ENCODE results near the gene PTPN21. TPM values are rescaled to one million over a fixed set of nuclear protein-coding genes. Genes with fewer than 3 reads are reported as not detected.

Gene PTPN21
- total RNA-seq, 1 experiment from 2014 or later: 3.7 TPM

GRCh38 chr14:88518592-88519512 is 36.0 kb downstream of the PTPN21 start:
- in situ Hi-C loops (cut with HindIII; ENCODE audit: low pct_unique_long_range_greater_than_20kb, low sequenced_read_pairs): no loop called here
- DNase-seq (ENCODE audit: low read depth): peak; percentile 4

- in situ Hi-C loops (cut with HindIII; ENCODE audit: low pct_unique_long_range_greater_than_20kb, low sequenced_read_pairs): no loop called here
- DNase-seq (ENCODE audit: low read depth): no peak
Observed at GRCh38 chr14:88516861-88517357, 37.9 kb downstream of the PTPN21 start.

- no peak for DNase-seq (ENCODE audit: low read depth)
- in situ Hi-C loops (cut with HindIII; ENCODE audit: low pct_unique_long_range_greater_than_20kb, low sequenced_read_pairs): no loop called here
Observed at GRCh38 chr14:88515499-88516221, 39.1 kb downstream of the PTPN21 start.

GRCh38 chr14:88507208-88507607 is 47.6 kb downstream of the PTPN21 start:
- in situ Hi-C loops (cut with HindIII; ENCODE audit: low pct_unique_long_range_greater_than_20kb, low sequenced_read_pairs): no loop called here
- DNase-seq (ENCODE audit: low read depth): no peak

- in situ Hi-C loops (cut with HindIII; ENCODE audit: low pct_unique_long_range_greater_than_20kb, low sequenced_read_pairs): no loop called here
- DNase-seq (ENCODE audit: low read depth): no peak
Observed at GRCh38 chr14:88505621-88506020, 49.2 kb downstream of the PTPN21 start.

GRCh38 chr14:88504602-88505001 is 50.2 kb downstream of the PTPN21 start:
- DNase-seq (ENCODE audit: low read depth): no peak
- in situ Hi-C loops (cut with HindIII; ENCODE audit: low pct_unique_long_range_greater_than_20kb, low sequenced_read_pairs): no loop called here

GRCh38 chr14:88503754-88504406 is 50.9 kb downstream of the PTPN21 start:
- in situ Hi-C loops (cut with HindIII; ENCODE audit: low pct_unique_long_range_greater_than_20kb, low sequenced_read_pairs): no loop called here
- DNase-seq (ENCODE audit: low read depth): no peak

- no peak for DNase-seq (ENCODE audit: low read depth)
- in situ Hi-C loops (cut with HindIII; ENCODE audit: low pct_unique_long_range_greater_than_20kb, low sequenced_read_pairs): no loop called here
Observed at GRCh38 chr14:88502740-88503139, 52.1 kb downstream of the PTPN21 start.

GRCh38 chr14:88500611-88501010 is 54.2 kb downstream of the PTPN21 start:
- in situ Hi-C loops (cut with HindIII; ENCODE audit: low pct_unique_long_range_greater_than_20kb, low sequenced_read_pairs): no loop called here

GRCh38 chr14:88499225-88499624 is 55.6 kb downstream of the PTPN21 start:
- in situ Hi-C loops (cut with HindIII; ENCODE audit: low pct_unique_long_range_greater_than_20kb, low sequenced_read_pairs): no loop called here
- DNase-seq (ENCODE audit: low read depth): no peak

More at GRCh38 chr14:88500611-88501010, 54.2 kb downstream of the PTPN21 start:
- DNase-seq (ENCODE audit: low read depth): no peak

GRCh38 chr14:88496414-88496813 is 58.4 kb downstream of the PTPN21 start:
- in situ Hi-C loops (cut with HindIII; ENCODE audit: low pct_unique_long_range_greater_than_20kb, low sequenced_read_pairs): no loop called here
- no peak for DNase-seq (ENCODE audit: low read depth)

GRCh38 chr14:88493392-88494185 is 61.2 kb downstream of the PTPN21 start:
- in situ Hi-C loops (cut with HindIII; ENCODE audit: low pct_unique_long_range_greater_than_20kb, low sequenced_read_pairs): no loop called here

GRCh38 chr14:88492272-88493089 is 62.3 kb downstream of the PTPN21 start:
- DNase-seq (ENCODE audit: low read depth): peak; percentile 21
- in situ Hi-C loops (cut with HindIII; ENCODE audit: low pct_unique_long_range_greater_than_20kb, low sequenced_read_pairs): no loop called here

More at GRCh38 chr14:88493392-88494185, 61.2 kb downstream of the PTPN21 start:
- DNase-seq (ENCODE audit: low read depth): no peak

- in situ Hi-C loops (cut with HindIII; ENCODE audit: low pct_unique_long_range_greater_than_20kb, low sequenced_read_pairs): no loop called here
Observed at GRCh38 chr14:88490168-88490567, 64.6 kb downstream of the PTPN21 start.

GRCh38 chr14:88488897-88489296 is 65.9 kb downstream of the PTPN21 start:
- DNase-seq (ENCODE audit: low read depth): no peak
- in situ Hi-C loops (cut with HindIII; ENCODE audit: low pct_unique_long_range_greater_than_20kb, low sequenced_read_pairs): no loop called here

More at GRCh38 chr14:88490168-88490567, 64.6 kb downstream of the PTPN21 start:
- no peak for DNase-seq (ENCODE audit: low read depth)

- in situ Hi-C loops (cut with HindIII; ENCODE audit: low pct_unique_long_range_greater_than_20kb, low sequenced_read_pairs): no loop called here
- no peak for DNase-seq (ENCODE audit: low read depth)
Observed at GRCh38 chr14:88488081-88488480, 66.7 kb downstream of the PTPN21 start.

GRCh38 chr14:88482524-88482923 is 72.3 kb downstream of the PTPN21 start:
- no peak for DNase-seq (ENCODE audit: low read depth)
- in situ Hi-C loops (cut with HindIII; ENCODE audit: low pct_unique_long_range_greater_than_20kb, low sequenced_read_pairs): no loop called here
